ENCODE data around the gene NTRK1.

NTRK1 gene

GRCh38 chr1:156894711-156895454, 34.2 kb downstream of the NTRK1 start:
- no peak for DNase-seq (ENCODE audit: low read depth)
- TF ChIP-seq MAX (IDR thresholded peaks at IDR 0.05; ENCODE audit: low read depth, low read length) (no peak), MYC (IDR thresholded peaks at IDR 0.05; ENCODE audit: low read depth, low read length) (no peak)
- H3K4me3 ChIP-seq (ENCODE audit: low read depth, low read length) = no peak overlapping the region

GRCh38 chr1:156895455-156895812, 34.8 kb downstream of the NTRK1 start:
- no peak overlapping the region for H3K4me3 ChIP-seq (ENCODE audit: low read depth, low read length)
- DNase-seq (ENCODE audit: low read depth) = no peak
- no peak for TF ChIP-seq CTCF (IDR thresholded peaks at IDR 0.05; ENCODE audit: low read depth, low read length)
- TF ChIP-seq POLR2A (IDR thresholded peaks at IDR 0.05; ENCODE audit: extremely low read depth, insufficient read length) = no peak
- TF ChIP-seq MAX (IDR thresholded peaks at IDR 0.05; ENCODE audit: low read depth, low read length) = no peak
- no peak for TF ChIP-seq MYC (IDR thresholded peaks at IDR 0.05; ENCODE audit: low read depth, low read length)

- TF ChIP-seq MAX (IDR thresholded peaks at IDR 0.05; ENCODE audit: low read depth, low read length) (no peak), CTCF (IDR thresholded peaks at IDR 0.05; ENCODE audit: low read depth, low read length) (no peak), POLR2A (IDR thresholded peaks at IDR 0.05; ENCODE audit: extremely low read depth, insufficient read length) (no peak), MYC (IDR thresholded peaks at IDR 0.05; ENCODE audit: low read depth, low read length) (no peak)
- DNase-seq (ENCODE audit: low read depth) = no peak
- no peak overlapping the region for H3K4me3 ChIP-seq (ENCODE audit: low read depth, low read length)
These were observed 35.3 kb downstream of the NTRK1 start for GRCh38 chr1:156895927-156896326.

- no peak for TF ChIP-seq MYC (IDR thresholded peaks at IDR 0.05; ENCODE audit: low read depth, low read length)
- no peak for TF ChIP-seq POLR2A (IDR thresholded peaks at IDR 0.05; ENCODE audit: extremely low read depth, insufficient read length)
- no peak for TF ChIP-seq CTCF (IDR thresholded peaks at IDR 0.05; ENCODE audit: low read depth, low read length)
- TF ChIP-seq MAX (IDR thresholded peaks at IDR 0.05; ENCODE audit: low read depth, low read length) = no peak
- H3K4me3 ChIP-seq (ENCODE audit: low read depth, low read length) = no peak overlapping the region
- DNase-seq (ENCODE audit: low read depth) = no peak
These were observed 35.9 kb downstream of the NTRK1 start for GRCh38 chr1:156896490-156897033.

- no peak for TF ChIP-seq MYC (IDR thresholded peaks at IDR 0.05; ENCODE audit: low read depth, low read length)
- no peak for TF ChIP-seq MAX (IDR thresholded peaks at IDR 0.05; ENCODE audit: low read depth, low read length)
- no peak for TF ChIP-seq POLR2A (IDR thresholded peaks at IDR 0.05; ENCODE audit: extremely low read depth, insufficient read length)
- H3K4me3 ChIP-seq (ENCODE audit: low read depth, low read length) = no peak overlapping the region
- peak; percentile 74 for DNase-seq (ENCODE audit: low read depth)
These were observed 36.6 kb downstream of the NTRK1 start for GRCh38 chr1:156897078-156897825.

- TF ChIP-seq MYC (IDR thresholded peaks at IDR 0.05; ENCODE audit: low read depth, low read length) = no peak
- no peak for TF ChIP-seq POLR2A (IDR thresholded peaks at IDR 0.05; ENCODE audit: extremely low read depth, insufficient read length)
- TF ChIP-seq MAX (IDR thresholded peaks at IDR 0.05; ENCODE audit: low read depth, low read length) = no peak
- TF ChIP-seq CTCF (IDR thresholded peaks at IDR 0.05; ENCODE audit: low read depth, low read length) = no peak
- peak; percentile 64 for DNase-seq (ENCODE audit: low read depth)
- H3K4me3 ChIP-seq (ENCODE audit: low read depth, low read length) = no peak overlapping the region
These were observed 37.5 kb downstream of the NTRK1 start for GRCh38 chr1:156898161-156898566.
